ENCODE data around the gene LSM7. TPM values are rescaled to one million over a fixed set of nuclear protein-coding genes. Genes with fewer than 3 reads are reported as not detected.

LSM7 gene
- total and polyA plus RNA-seq, 2 of the 13 experiments (the other 11 are each of a cell fraction or from before 2014, with no cell fraction given), result 140 to 205 TPM

DNA sequence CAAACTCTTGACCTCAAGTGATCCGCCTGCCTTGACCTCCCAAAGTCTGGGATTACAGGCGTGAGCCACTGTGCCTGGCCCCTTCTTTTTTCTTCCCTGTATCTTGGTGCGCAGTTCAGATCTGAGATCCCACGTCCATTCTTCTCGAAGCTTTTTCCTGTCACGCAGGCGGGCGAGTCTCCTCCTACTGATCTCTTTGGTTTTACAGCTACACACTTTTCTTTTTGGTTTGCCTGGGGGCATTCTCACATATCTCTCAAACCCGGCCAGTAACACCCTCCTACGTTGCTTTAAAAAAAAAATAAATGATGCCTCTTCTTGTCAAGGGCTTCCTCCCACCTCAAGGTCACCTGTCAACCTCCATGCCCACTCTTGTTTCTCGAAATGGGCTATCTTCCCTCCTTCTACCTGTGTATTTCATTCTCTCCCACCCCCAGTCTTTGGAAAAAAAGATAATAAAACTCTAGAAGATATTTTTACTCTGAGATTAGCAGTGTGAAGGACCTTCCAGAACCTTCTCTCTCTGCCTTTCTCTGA is 43.8 kb upstream of the LSM7 start:
- Histone ChIP-seq H2AFZ (ENCODE audit: low read length) (no peak overlapping the region), H3K4me1 (ENCODE audit: insufficient read depth, low read length) (peaks cover 15% of the 10 kb centered on the region; the same call in 1 of the 2 replicates), H3K27ac (ENCODE audit: extremely low read length, insufficient read depth, low read length) (no peak overlapping the region), H4K20me1 (ENCODE audit: insufficient read depth, low read length) (no peaks in the 10 kb centered on the region), H3K9ac (ENCODE audit: insufficient read depth, low read depth, low read length) (no peak overlapping the region), H3K36me3 (replicated peaks in 1 of 2; ENCODE audit: control insufficient read depth in 1 of 2, insufficient read depth in 2 of 2, low read length in 2 of 2) (no peaks in the 10 kb centered on the region), H3K9me3 (ENCODE audit: low read length) (peaks cover 4% of the 10 kb centered on the region; the same call in 1 of the 2 replicates), H3K4me3 (replicated peaks in 1 of 3; ENCODE audit: insufficient read depth in 1 of 3, low read depth in 2 of 3, low read length in 3 of 3) (no peak overlapping the region), H3K79me2 (ENCODE audit: insufficient read depth, low read length) (no peaks in the 10 kb centered on the region), H3K4me2 (ENCODE audit: low read depth, low read length) (no peak overlapping the region), H3K27me3 (ENCODE audit: control insufficient read depth in 1 of 2, insufficient read depth in 2 of 2, low read length in 2 of 2) (peaks cover 1 to 15% of the 10 kb centered on the region in 2 experiments; a peak in 4 of 5 replicates)
- TF ChIP-seq, protein P1, sequence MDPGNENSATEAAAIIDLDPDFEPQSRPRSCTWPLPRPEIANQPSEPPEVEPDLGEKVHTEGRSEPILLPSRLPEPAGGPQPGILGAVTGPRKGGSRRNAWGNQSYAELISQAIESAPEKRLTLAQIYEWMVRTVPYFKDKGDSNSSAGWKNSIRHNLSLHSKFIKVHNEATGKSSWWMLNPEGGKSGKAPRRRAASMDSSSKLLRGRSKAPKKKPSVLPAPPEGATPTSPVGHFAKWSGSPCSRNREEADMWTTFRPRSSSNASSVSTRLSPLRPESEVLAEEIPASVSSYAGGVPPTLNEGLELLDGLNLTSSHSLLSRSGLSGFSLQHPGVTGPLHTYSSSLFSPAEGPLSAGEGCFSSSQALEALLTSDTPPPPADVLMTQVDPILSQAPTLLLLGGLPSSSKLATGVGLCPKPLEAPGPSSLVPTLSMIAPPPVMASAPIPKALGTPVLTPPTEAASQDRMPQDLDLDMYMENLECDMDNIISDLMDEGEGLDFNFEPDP (CRISPR knock-in tag; conservative IDR thresholded peaks at IDR 0.05), result no peak
- no peak for TF ChIP-seq MEIS2 (CRISPR knock-in tag; IDR thresholded peaks at IDR 0.05)
- TF ChIP-seq BORCS8-MEF2B (CRISPR knock-in tag; IDR thresholded peaks at IDR 0.05), result no peak
- TF ChIP-seq CCAR2 (optimal IDR thresholded peaks at IDR 0.05; ENCODE audit: low read depth, low read length), result no peak
- no peak for TF ChIP-seq AGO2 (optimal IDR thresholded peaks at IDR 0.05; ENCODE audit: low read depth, low read length)
- TF ChIP-seq ZNF124 (CRISPR knock-in tag; IDR thresholded peaks at IDR 0.05), result no peak
- no peak for TF ChIP-seq MIER3 (CRISPR knock-in tag; IDR thresholded peaks at IDR 0.05; ENCODE audit: borderline replicate concordance)
- no peak for TF ChIP-seq ZBTB40 (IDR thresholded peaks at IDR 0.05)
- no peak for TF ChIP-seq ZBTB40 (CRISPR knock-in tag; IDR thresholded peaks at IDR 0.05)
- TF ChIP-seq ZNF607 (CRISPR knock-in tag; IDR thresholded peaks at IDR 0.05; ENCODE audit: borderline replicate concordance), result no peak
- TF ChIP-seq PHF21A (CRISPR knock-in tag; IDR thresholded peaks at IDR 0.05), result no peak
- TF ChIP-seq ZZZ3 (CRISPR knock-in tag; IDR thresholded peaks at IDR 0.05; ENCODE audit: borderline replicate concordance), result no peak
- no peak for TF ChIP-seq ZNF329 (CRISPR knock-in tag; IDR thresholded peaks at IDR 0.05; ENCODE audit: low read depth)
- TF ChIP-seq HMGA1 (CRISPR knock-in tag; conservative IDR thresholded peaks at IDR 0.05), result no peak
- no peak for TF ChIP-seq HNRNPL (IDR thresholded peaks at IDR 0.05; ENCODE audit: low read depth, low read length)
- WGBS (ENCODE audit: low lambda C conversion rate), result 55% methylated on average over 11 of the region's 11 CpGs
- DNase-seq (ENCODE audit: low spot score) (no peak), ATAC-seq (no peak), FAIRE-seq (no peak)
- intact Hi-C loops (cut with micrococcal nuclease; ENCODE audit: unreplicated experiment), result no loop called here
- no TSS peak for BruUV-seq (replicated peaks)
- in situ Hi-C loops (cut with HindIII; ENCODE audit: extremely low pct_ligation_motif_present, low pct_unique_long_range_greater_than_20kb), result no loop called here
- POLR2A ChIA-PET, result interaction anchor here (0.6 kb wide), 1 partner anchor 51 kb away, joined by 4 read pairs; no protein-coding TSS in a partner anchor
- CTCF ChIA-PET (ENCODE audit: low intra/inter-chr PET ratio, low total read pairs), result no interaction called here

Data from HepG2 (cell line).